SK-N-SH treated with all-trans-retinoic acid at 6 μM for 48 hours (cell line): ENCODE results near the gene OR8J1.

Experiments
- ARNTL ChIP-seq: fragments of 450-650 bp; formaldehyde crosslinking; IDR thresholded peaks from 2 replicates; pipeline ENCODE4 v1.5.0; 2020; ENCODE audit warnings: low read depth, mild to moderate bottlenecking, moderate library complexity, borderline replicate concordance
- OSR1 ChIP-seq: fragments of 250-450 bp; sonication (Bioruptor Pico); IDR thresholded peaks from 2 replicates; pipeline ENCODE4 v1.8.0; 2022; ENCODE audit warnings: moderate library complexity, mild to moderate bottlenecking, inconsistent platforms
- RARB ChIP-seq: fragments of 250-450 bp; sonication (Bioruptor Pico); IDR thresholded peaks from 2 replicates; pipeline ENCODE4 v1.8.0; 2021; ENCODE audit warnings: mild to moderate bottlenecking, moderate library complexity
- ZFP30 ChIP-seq: fragments of 450-650 bp; formaldehyde crosslinking; IDR thresholded peaks from 2 replicates; pipeline ENCODE4 v1.5.0; 2022; ENCODE audit warnings: mild to moderate bottlenecking, moderate library complexity
- TF ChIP-seq, protein P1 (sequence below): fragments of 250-450 bp; sonication (Bioruptor Pico); IDR thresholded peaks from 2 replicates; pipeline ENCODE4 v1.8.0; 2020; ENCODE audit warnings: mild to moderate bottlenecking, moderate library complexity, borderline replicate concordance
- TF ChIP-seq, protein P2 (sequence below): fragments of 250-450 bp; sonication (Bioruptor Pico); IDR thresholded peaks from 2 replicates; pipeline ENCODE4 v1.5.0; 2020; ENCODE audit warnings: mild to moderate bottlenecking, moderate library complexity

DNA sequence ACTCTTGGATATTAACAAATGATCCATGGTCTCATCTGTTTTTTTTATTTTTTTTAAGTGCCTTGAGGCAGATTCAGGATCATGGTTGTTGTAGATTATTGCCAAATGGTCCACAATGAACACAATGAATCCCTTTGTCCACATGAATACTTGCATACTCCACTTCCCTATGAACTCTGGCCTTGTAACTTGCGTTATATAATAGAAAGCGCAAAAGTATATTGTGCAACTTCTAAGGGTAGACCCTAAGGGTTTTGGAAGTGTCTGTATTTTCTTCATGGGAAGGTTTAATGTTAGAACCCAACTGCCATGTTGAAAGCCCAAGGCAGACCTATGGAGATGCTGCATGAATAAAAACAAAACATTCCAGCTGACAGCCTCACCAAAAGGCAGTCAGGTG is 50.3 kb downstream of the OR8J1 start:
- TF ChIP-seq, protein P1, sequence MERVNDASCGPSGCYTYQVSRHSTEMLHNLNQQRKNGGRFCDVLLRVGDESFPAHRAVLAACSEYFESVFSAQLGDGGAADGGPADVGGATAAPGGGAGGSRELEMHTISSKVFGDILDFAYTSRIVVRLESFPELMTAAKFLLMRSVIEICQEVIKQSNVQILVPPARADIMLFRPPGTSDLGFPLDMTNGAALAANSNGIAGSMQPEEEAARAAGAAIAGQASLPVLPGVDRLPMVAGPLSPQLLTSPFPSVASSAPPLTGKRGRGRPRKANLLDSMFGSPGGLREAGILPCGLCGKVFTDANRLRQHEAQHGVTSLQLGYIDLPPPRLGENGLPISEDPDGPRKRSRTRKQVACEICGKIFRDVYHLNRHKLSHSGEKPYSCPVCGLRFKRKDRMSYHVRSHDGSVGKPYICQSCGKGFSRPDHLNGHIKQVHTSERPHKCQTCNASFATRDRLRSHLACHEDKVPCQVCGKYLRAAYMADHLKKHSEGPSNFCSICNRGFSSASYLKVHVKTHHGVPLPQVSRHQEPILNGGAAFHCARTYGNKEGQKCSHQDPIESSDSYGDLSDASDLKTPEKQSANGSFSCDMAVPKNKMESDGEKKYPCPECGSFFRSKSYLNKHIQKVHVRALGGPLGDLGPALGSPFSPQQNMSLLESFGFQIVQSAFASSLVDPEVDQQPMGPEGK (CRISPR knock-in tag), result no peak
- TF ChIP-seq OSR1 (CRISPR knock-in tag), result no peak
- TF ChIP-seq ZFP30 (CRISPR knock-in tag), result no peak
- no peak for TF ChIP-seq ARNTL (CRISPR knock-in tag)
- no peak for TF ChIP-seq RARB (CRISPR knock-in tag)
- TF ChIP-seq, protein P2, sequence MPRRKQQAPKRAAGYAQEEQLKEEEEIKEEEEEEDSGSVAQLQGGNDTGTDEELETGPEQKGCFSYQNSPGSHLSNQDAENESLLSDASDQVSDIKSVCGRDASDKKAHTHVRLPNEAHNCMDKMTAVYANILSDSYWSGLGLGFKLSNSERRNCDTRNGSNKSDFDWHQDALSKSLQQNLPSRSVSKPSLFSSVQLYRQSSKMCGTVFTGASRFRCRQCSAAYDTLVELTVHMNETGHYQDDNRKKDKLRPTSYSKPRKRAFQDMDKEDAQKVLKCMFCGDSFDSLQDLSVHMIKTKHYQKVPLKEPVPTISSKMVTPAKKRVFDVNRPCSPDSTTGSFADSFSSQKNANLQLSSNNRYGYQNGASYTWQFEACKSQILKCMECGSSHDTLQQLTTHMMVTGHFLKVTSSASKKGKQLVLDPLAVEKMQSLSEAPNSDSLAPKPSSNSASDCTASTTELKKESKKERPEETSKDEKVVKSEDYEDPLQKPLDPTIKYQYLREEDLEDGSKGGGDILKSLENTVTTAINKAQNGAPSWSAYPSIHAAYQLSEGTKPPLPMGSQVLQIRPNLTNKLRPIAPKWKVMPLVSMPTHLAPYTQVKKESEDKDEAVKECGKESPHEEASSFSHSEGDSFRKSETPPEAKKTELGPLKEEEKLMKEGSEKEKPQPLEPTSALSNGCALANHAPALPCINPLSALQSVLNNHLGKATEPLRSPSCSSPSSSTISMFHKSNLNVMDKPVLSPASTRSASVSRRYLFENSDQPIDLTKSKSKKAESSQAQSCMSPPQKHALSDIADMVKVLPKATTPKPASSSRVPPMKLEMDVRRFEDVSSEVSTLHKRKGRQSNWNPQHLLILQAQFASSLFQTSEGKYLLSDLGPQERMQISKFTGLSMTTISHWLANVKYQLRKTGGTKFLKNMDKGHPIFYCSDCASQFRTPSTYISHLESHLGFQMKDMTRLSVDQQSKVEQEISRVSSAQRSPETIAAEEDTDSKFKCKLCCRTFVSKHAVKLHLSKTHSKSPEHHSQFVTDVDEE (CRISPR knock-in tag), result no peak
